IPS-18c (cell line): ENCODE results near the gene ERN2.
"Not testable (repeated sequence)": the region's sequence is repeated elsewhere in the genome, so short reads cannot be mapped to it uniquely, and the experiment has no call there.

Source experiments
- H3K4me3 ChIP-seq: 2 replicates; pipeline ENCODE4 v1.7.0; 2013; ENCODE audit warnings: low read depth, mild to moderate bottlenecking, low read length, moderate library complexity; ENCODE audit not compliant: insufficient read depth
- H3K9me3 ChIP-seq: one replicate; pipeline ENCODE4 v1.6.1; 2013; ENCODE audit warnings: mild to moderate bottlenecking, low read length, moderate library complexity; ENCODE audit not compliant: control insufficient read depth, insufficient read depth

Gene ERN2

DNA sequence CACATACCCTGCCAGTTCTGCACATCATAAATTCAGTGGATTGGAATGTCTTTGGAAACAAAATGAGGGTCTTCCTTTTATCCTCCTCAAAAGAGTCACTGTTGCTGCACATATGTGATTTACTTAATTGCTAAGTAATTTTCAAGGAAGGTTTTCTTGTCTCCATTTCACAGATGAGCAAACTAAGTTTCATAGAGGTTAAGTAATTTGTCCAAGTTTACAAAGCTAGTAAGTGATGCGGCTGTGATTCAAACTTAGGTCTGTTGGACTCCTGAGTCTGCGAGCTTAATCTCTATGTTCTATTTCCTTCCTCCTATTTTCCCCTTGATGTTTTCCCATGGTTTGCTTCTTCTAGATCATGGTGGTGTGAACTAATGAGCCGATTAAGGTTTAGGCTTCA, 13.7 kb upstream of the ERN2 start:
- no peak overlapping the region for H3K4me3 ChIP-seq
- no peaks in the 10 kb centered on the region for H3K9me3 ChIP-seq

- Histone ChIP-seq H3K4me3 (no peak overlapping the region), H3K9me3 (no peaks in the 10 kb centered on the region)
These were observed 11.7 kb upstream of the ERN2 start for GRCh38 chr16:23724785-23725131.

- no peak overlapping the region for H3K4me3 ChIP-seq
These were observed 11.2 kb upstream of the ERN2 start for GRCh38 chr16:23724096-23724784.

GRCh38 chr16:23722613-23723240, 9.7 kb upstream of the ERN2 start:
- not testable (repeated sequence) for H3K9me3 ChIP-seq, H3K4me3 ChIP-seq

More at GRCh38 chr16:23724096-23724784, 11.2 kb upstream of the ERN2 start:
- H3K9me3 ChIP-seq: no peaks in the 10 kb centered on the region

GRCh38 chr16:23716484-23716883, 3.5 kb upstream of the ERN2 start:
- Histone ChIP-seq H3K9me3 (no peaks in the 10 kb centered on the region), H3K4me3 (no peak overlapping the region)

GRCh38 chr16:23711785-23712184, 1.2 kb downstream of the ERN2 start:
- no peak overlapping the region for H3K4me3 ChIP-seq

DNA sequence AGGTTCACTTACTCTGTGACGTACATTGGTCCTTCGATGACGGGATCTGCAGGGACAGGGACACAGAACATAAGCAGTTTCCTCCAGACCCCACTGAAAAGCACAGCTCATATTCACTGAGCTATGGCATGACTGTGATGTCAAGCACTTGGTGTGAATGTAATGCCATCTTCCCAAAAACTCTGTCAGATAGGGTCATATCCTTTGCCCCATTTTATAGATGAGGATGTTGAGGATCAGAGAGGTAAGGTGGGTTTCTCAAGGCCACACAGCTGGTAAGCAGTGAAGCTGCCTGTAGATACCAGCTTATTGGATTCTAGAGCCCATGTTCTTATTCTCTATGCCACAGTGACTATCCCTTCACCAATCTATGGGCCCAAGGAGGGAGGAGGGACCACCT, 2.5 kb downstream of the ERN2 start:
- H3K4me3 ChIP-seq: no peak overlapping the region
- H3K9me3 ChIP-seq: peaks cover 5% of the 10 kb centered on the region

More at GRCh38 chr16:23711785-23712184, 1.2 kb downstream of the ERN2 start:
- peaks cover 5% of the 10 kb centered on the region for H3K9me3 ChIP-seq

GRCh38 chr16:23710008-23710407, 3.0 kb downstream of the ERN2 start:
- Histone ChIP-seq H3K9me3 (peaks cover 5% of the 10 kb centered on the region), H3K4me3 (no peak overlapping the region)

GRCh38 chr16:23709536-23709935, 3.5 kb downstream of the ERN2 start:
- H3K9me3 ChIP-seq: peaks cover 5% of the 10 kb centered on the region
- H3K4me3 ChIP-seq: no peak overlapping the region

DNA sequence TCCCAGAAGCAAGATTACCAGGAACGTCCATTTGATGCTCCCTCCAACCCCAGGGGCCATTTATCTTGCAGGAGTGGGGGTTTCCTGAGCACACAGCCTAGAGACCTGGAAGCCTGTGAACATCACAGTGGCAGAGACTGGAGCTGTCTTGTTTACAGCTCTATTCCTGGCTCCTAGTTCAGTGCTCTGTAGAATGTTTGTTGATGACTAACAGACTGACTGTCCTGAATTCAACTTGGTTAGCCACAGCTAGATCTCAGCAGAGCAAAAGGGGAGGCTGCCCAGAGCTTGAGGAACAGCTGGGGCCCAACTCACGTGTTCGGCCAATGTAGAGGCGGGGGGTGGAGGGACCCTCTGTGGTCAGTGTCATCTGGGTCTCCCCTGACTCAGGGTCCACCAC, 6.6 kb downstream of the ERN2 start:
- no peak overlapping the region for H3K4me3 ChIP-seq

GRCh38 chr16:23705517-23705902, 7.5 kb downstream of the ERN2 start:
- H3K4me3 ChIP-seq: no peak overlapping the region

More for the DNA sequence above, 6.6 kb downstream of the ERN2 start:
- peaks cover 5% of the 10 kb centered on the region for H3K9me3 ChIP-seq

DNA sequence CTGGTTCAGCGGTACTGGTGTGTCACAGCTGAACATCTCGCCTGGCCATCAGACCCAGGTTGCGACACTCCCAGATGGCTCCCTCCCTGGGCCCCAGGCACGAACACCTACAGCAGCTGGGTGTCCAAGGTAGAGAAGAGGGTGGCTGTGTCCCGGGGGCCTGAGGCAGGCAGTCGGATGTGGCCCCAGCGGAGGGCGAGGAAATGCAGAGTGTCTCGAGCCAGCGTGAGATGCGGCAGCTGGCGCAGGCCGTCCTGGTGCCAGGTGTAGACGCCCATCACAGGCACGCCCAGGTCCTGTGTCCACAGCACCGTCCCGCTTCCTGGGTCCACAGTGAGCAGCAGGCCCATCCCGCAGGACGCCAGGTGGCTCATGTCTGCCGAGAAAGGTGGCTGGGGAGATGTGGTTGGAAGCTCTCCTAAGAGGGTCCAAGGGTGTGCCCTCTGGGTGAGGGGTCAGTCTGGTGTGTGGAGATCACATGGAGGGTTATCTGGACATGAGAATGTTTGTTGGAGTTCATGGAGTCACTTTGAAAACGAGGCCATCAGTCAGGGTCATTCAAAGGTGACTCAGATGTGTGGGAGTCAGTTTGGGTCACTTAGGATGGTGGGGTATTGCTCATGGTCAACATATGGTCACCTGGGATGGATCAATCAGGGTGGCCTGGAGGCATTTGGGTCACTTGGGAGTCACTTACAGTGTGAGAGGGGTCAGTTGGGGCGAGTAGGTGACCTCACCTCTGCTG, 8.1 kb downstream of the ERN2 start:
- Histone ChIP-seq H3K9me3 (no peaks in the 10 kb centered on the region), H3K4me3 (no peak overlapping the region)

More at GRCh38 chr16:23705517-23705902, 7.5 kb downstream of the ERN2 start:
- peaks cover 5% of the 10 kb centered on the region for H3K9me3 ChIP-seq

- H3K9me3 ChIP-seq: no peaks in the 10 kb centered on the region
- H3K4me3 ChIP-seq: no peak overlapping the region
These were observed 10.1 kb downstream of the ERN2 start for GRCh38 chr16:23702951-23703350.

GRCh38 chr16:23701045-23701444, 12.0 kb downstream of the ERN2 start:
- Histone ChIP-seq H3K4me3 (no peak overlapping the region), H3K9me3 (no peaks in the 10 kb centered on the region)

DNA sequence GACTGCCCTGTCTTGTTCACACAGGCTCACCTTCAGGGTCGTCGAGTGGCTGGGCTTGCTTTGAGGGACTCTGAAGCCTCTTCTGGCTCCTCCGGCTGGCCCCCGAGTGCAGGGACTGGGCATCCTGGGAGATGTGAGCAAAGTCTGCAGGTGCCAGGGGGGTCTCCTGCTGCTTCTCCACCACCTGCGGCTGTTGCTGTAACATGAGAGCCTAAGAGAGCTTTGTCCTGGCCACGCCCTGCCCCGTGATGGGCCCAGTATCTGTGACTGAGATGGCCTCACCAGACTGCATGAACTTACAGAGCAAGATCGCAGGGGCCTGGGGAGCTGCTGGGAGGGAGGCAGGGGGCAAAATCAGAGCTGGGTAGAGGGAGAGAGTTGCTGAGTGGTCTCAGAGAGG, 12.5 kb downstream of the ERN2 start:
- no peaks in the 10 kb centered on the region for H3K9me3 ChIP-seq
- H3K4me3 ChIP-seq: no peak overlapping the region

- no peaks in the 10 kb centered on the region for H3K9me3 ChIP-seq
- H3K4me3 ChIP-seq: no peak overlapping the region
These were observed 12.9 kb downstream of the ERN2 start for GRCh38 chr16:23700093-23700492.

- Histone ChIP-seq H3K4me3 (no peak overlapping the region), H3K9me3 (no peaks in the 10 kb centered on the region)
These were observed 13.9 kb downstream of the ERN2 start for GRCh38 chr16:23699100-23699499.

DNA sequence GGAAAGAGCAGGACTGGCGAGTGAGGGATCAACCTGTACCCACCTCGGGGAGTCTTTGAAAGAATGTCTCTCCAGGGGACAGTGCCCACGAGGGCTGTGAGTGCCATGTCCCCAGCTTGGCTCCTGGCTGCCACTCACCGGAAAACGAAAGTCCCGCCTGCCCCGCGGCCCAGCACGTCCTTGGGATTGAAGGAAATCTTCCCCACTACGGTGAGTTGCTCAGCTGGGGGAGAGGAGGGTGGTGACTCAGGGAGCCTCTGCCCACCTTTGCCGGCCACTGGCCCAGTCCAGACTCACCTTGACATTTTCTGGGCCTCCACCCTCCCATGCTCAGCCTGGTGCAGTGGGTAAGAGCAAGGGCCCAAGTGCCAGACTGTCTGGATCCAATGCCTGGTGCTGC, 17.3 kb downstream of the ERN2 start:
- H3K4me3 ChIP-seq: no peak overlapping the region
- H3K9me3 ChIP-seq: no peaks in the 10 kb centered on the region
